ENCODE measurements around the gene CYLC1. TPM values are rescaled to one million over a fixed set of nuclear protein-coding genes. Genes with fewer than 3 reads are reported as not detected.

CYLC1 gene, protein sequence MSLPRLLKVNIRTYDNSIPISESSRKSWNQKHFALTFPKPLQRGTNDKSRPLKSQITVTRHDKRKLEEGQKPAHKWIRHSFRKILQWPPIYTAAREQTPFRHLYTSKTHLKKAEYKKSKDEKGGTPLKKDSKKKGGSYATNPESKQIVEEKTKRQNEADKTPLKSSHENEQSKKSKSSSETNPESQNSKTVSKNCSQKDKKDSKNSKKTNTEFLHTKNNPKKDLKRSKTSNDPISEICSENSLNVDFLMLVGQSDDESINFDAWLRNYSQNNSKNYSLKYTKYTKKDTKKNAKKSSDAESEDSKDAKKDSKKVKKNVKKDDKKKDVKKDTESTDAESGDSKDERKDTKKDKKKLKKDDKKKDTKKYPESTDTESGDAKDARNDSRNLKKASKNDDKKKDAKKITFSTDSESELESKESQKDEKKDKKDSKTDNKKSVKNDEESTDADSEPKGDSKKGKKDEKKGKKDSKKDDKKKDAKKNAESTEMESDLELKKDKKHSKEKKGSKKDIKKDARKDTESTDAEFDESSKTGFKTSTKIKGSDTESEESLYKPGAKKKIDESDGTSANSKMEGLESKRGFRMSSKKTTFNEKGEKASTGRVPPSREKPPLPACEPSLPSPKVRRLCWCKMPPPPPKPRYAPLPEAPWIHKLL
- total RNA-seq, result not detected
- long read RNA-seq, result 0 reads

DNA sequence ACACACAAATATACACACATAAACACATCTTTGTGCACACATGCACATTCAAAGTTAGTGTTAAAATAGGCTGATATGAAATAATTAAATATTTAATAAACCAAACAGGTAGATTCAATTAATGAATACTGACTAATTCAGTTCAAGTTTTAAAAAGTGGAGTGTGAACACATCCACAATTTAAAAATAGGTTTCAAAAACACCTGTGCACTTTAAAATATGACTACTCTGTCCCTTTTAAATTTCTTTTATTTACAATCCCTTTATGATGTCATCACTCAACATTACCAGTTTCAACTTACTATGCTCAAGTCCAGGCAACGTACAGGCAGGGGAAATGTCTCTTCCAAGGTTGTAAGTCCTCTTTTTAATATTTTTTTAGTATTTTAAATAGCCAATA, at the start of gene CYLC1:
TSS of gene CYLC1 (plus strand) at position 301 of the 400 bp plus-strand sequence. CDS start at position 338, 37 bp downstream.
- ATAC-seq, result no peak
- DNase-seq, result no peak
- intact Hi-C loops (cut with DNase I, micrococcal nuclease), result no loop called here

DNA sequence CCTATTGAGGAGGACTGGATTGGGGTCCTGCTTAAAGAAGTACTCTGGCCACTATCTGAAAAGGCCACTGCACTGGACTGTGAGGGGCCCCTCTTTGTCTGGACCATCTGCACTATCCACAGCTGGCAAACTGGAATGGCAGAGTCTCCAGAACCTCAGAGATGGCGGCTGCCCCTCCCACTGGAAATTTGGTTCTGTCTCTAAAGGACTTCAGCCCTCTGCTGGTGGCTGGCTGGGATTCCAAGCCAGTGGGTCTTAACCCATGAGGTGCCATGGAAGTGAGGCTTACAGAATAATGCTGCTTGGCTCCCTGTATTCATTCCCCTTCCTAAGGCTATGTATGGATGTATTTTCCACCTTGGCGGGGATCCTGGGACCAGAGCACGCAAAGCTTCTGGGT, 41.6 kb upstream of the CYLC1 start:
- no peak for DNase-seq
- no peak for ATAC-seq
- intact Hi-C loops (cut with DNase I, micrococcal nuclease), result no loop called here

DNA sequence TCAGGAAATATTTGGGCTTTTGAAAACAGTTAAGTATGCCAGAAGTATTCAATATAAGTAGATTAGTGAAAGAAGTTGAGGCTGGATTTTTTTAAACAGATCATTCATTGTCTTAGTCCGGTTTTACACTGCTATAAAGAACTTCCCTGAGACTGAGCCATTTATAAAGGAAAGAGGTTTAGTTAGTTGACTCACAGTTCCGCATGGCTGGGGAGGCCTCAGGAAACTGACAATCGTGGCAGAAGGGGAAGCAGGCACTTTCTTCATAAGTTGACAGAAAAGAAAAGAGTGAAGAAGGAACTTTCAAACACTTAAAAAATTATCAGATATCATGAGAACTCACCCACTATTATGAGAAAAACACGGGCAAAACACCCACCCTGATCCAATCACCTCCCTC, 31.1 kb upstream of the CYLC1 start:
- DNase-seq (no peak), ATAC-seq (no peak)
- intact Hi-C loops (cut with DNase I, micrococcal nuclease), result no loop called here

DNA sequence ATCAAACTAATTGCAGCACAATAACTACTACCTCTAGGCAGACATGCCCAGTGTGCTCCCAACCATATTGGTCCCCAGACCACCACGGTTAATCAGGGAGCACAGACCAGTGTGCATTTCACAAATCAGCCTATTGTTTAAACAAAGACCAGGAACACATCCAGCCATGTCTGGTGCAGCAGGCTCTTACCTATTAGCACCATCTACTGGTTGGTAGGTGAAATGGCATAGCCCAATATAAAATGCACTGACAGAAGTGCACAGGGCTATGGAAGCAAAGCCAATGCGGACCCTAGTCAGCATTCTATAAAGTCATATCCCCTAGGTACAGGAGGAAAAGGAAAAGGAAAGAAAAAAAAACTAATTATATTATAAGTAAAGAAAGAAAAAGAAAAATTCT, 15.5 kb upstream of the CYLC1 start:
- peak; percentile 62 for ATAC-seq
- intact Hi-C loops (cut with DNase I, micrococcal nuclease), result no loop called here
- no peak for DNase-seq

DNA sequence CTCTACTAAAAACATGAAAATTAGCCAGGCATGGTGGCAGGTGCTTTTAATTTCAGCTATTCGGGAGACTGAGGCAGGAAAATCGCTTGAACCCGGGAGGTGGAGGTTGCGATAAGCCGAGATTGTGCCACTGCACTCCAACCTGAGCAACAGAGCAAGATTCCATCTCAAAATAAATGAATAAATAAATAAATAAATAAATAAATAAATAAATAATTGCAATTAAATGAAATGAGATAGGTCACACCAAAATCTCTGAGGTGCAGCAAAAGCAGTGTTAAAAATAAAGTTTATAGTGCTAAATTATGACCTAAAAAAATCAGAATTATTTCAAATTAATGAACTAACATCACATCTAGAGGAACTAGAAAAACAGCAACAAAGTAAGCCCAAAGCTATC, 13.6 kb upstream of the CYLC1 start:
- DNase-seq (no peak), ATAC-seq (no peak)
- intact Hi-C loops (cut with DNase I, micrococcal nuclease), result no loop called here

- no peak for ATAC-seq
- no peak for DNase-seq
- intact Hi-C loops (cut with DNase I, micrococcal nuclease), result no loop called here
Observed at GRCh38 chrX:83888585-83888984, 27.6 kb downstream of the CYLC1 start.

DNA sequence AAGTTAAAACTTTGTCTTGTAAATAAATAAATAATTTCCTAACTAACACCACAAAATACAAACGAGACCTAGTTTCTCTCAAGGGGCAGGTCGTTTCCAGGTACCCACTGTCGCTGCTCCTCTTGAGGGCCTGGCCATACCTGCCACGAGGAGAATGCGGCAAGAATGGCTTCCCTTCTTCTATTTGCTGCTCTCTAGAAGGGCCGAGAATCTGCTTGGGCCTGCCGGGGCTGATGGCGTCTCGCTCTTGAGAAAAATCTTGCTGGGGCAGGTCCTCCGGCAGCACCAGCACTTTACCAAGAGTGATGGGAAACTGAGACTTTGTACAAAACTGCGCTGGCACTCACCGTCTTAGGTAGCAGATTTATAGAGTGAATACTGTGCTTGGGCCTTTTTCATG, 31.5 kb downstream of the CYLC1 start:
- no peak for DNase-seq
- intact Hi-C loops (cut with DNase I, micrococcal nuclease), result no loop called here
- ATAC-seq, result no peak

GRCh38 chrX:83906921-83907320, 46.0 kb downstream of the CYLC1 start:
- intact Hi-C loops (cut with DNase I, micrococcal nuclease), result no loop called here
- DNase-seq (no peak), ATAC-seq (no peak)

- DNase-seq, result peak in 1 of 2 donors; percentile 8
- no peak for ATAC-seq
- intact Hi-C loops (cut with DNase I, micrococcal nuclease), result no loop called here
Observed at GRCh38 chrX:83916525-83916924, 55.6 kb downstream of the CYLC1 start.

GRCh38 chrX:83934220-83934619, 73.3 kb downstream of the CYLC1 start:
- intact Hi-C loops (cut with DNase I, micrococcal nuclease), result no loop called here
- DNase-seq (no peak), ATAC-seq (no peak)
